Ishikawa (cell line): ENCODE measurements around the gene PIGO.

Experiments
- CEBPB ChIP-seq: IDR thresholded peaks from 2 replicates; pipeline ENCODE4 v1.6.1; 2012
- EGR1 ChIP-seq: IDR thresholded peaks from 2 replicates; pipeline ENCODE4 v1.6.1; 2012
- EP300 ChIP-seq: IDR thresholded peaks from 2 replicates; pipeline ENCODE4 v1.6.1; 2012; ENCODE audit warnings: borderline replicate concordance
- NFIC ChIP-seq: IDR thresholded peaks from 2 replicates; pipeline ENCODE4 v1.6.1; 2012
- RAD21 ChIP-seq: IDR thresholded peaks from 2 replicates; pipeline ENCODE4 v1.6.1; 2012; ENCODE audit warnings: low read depth
- REST ChIP-seq: IDR thresholded peaks from 2 replicates; pipeline ENCODE4 v1.6.1; 2012; ENCODE audit warnings: low read depth, mild to moderate bottlenecking
- YY1 ChIP-seq: IDR thresholded peaks from 2 replicates; pipeline ENCODE4 v1.6.1; 2012; ENCODE audit warnings: low read depth

- TF ChIP-seq NFIC (no peak), REST (no peak), YY1 (peak; percentile 87), EP300 (no peak), RAD21 (peak; percentile 55), CEBPB (no peak), EGR1 (no peak)
Measured at GRCh38 chr9:35096035-35096849, at the start of gene PIGO.
